CD14-positive monocyte (primary cell): Measurements from ENCODE around the gene TPRN. TPM values are rescaled to one million over a fixed set of nuclear protein-coding genes. Genes with fewer than 3 reads are reported as not detected.

Source experiments
- DNase-seq, 3 donors: peaks; one replicate each; pipeline ENCODE4 v3.0.0-alpha.2; 2011 to 2022
- H2AFZ ChIP-seq: 2 replicates; pipeline ENCODE4 v1.6.0; 2012; ENCODE audit warnings: mild to moderate bottlenecking, low read depth, low read length, inconsistent platforms; ENCODE audit not compliant: insufficient read depth, poor library complexity, severe bottlenecking
- H3K27ac ChIP-seq, 2 donors: 1 replicate in 1 of 2; 2 replicates in 1 of 2; pipeline ENCODE4 v1.5.1; 2012 to 2013; ENCODE audit warnings: low read length in 2 of 2, control low read depth in 1 of 2, inconsistent platforms in 1 of 2, low read depth in 1 of 2, mild to moderate bottlenecking in 1 of 2
- H3K27me3 ChIP-seq, 2 donors: one replicate each; pipeline versions ENCODE4 v1.6.0 to v1.6.1; 2011 to 2013; ENCODE audit warnings: low read length in 2 of 2; ENCODE audit not compliant: control insufficient read depth in 2 of 2, insufficient read depth in 2 of 2
- H3K36me3 ChIP-seq, 2 donors: replicated peaks in 1 of 2; 1 replicate in 1 of 2; 2 replicates in 1 of 2; pipeline versions ENCODE4 v1.5.1 to v1.6.1; 2012 to 2013; ENCODE audit warnings: low read length in 2 of 2, control low read depth in 1 of 2, inconsistent platforms in 1 of 2, mild to moderate bottlenecking in 1 of 2; ENCODE audit not compliant: insufficient read depth in 2 of 2, control insufficient read depth in 1 of 2
- H3K4me1 ChIP-seq, 2 donors: 1 replicate in 1 of 2; 2 replicates in 1 of 2; pipeline versions ENCODE4 v1.5.1 to v1.6.1; 2012 to 2013; ENCODE audit warnings: low read length in 2 of 2, control low read depth in 1 of 2, inconsistent platforms in 1 of 2, mild to moderate bottlenecking in 1 of 2, moderate library complexity in 1 of 2; ENCODE audit not compliant: insufficient read depth in 2 of 2, control insufficient read depth in 1 of 2
- H3K4me2 ChIP-seq: replicated peaks from 2 replicates; pipeline ENCODE3; 2012; ENCODE audit warnings: low read length, moderate library complexity, mild to moderate bottlenecking; ENCODE audit not compliant: poor library complexity, severe bottlenecking; ENCODE audit errors: extremely low read depth
- H3K4me3 ChIP-seq, 3 experiments: fragments of 200-600 bp in 1 of 3; sonication (generic) in 1 of 3; replicated peaks in 1 of 3; 1 replicate in 2 of 3; 2 replicates in 1 of 3; pipeline ENCODE4 v1.5.1; 2011 to 2013; ENCODE audit warnings: low read length in 3 of 3, mild to moderate bottlenecking in 3 of 3, control low read depth in 2 of 3, low read depth in 2 of 3, inconsistent platforms in 1 of 3, moderate library complexity in 1 of 3
- H3K79me2 ChIP-seq: 2 replicates; pipeline ENCODE4 v1.6.0; 2012; ENCODE audit warnings: mild to moderate bottlenecking, control low read depth, inconsistent platforms, low read length, moderate library complexity; ENCODE audit not compliant: insufficient read depth
- H3K9ac ChIP-seq: 2 replicates; pipeline ENCODE4 v1.6.0; 2017; ENCODE audit warnings: low read length, mild to moderate bottlenecking; ENCODE audit not compliant: insufficient read depth, poor library complexity, severe bottlenecking
- H3K9me3 ChIP-seq, 2 donors: replicated peaks in 1 of 2; 1 replicate in 1 of 2; 2 replicates in 1 of 2; pipeline versions ENCODE4 v1.5.1 to v1.6.1; 2012 to 2013; ENCODE audit warnings: low read length in 2 of 2, control low read depth in 1 of 2; ENCODE audit not compliant: control insufficient read depth in 1 of 2, insufficient read depth in 1 of 2
- H4K20me1 ChIP-seq: 2 replicates; pipeline ENCODE4 v1.6.0; 2012; ENCODE audit warnings: mild to moderate bottlenecking, low read length, control low read depth, moderate library complexity; ENCODE audit not compliant: insufficient read depth
- H3K27ac Mint-ChIP-seq, 7 donors: one replicate each; pipeline ENCODE4 v1.8.0; 2020; ENCODE audit warnings: mild to moderate bottlenecking in 7 of 7, mixed read lengths in 7 of 7, moderate library complexity in 6 of 7, inconsistent platforms in 2 of 7
- H3K27me3 Mint-ChIP-seq, 3 donors: one replicate each; pipeline ENCODE4 v1.8.0; 2021 to 2022; ENCODE audit warnings: low read depth in 3 of 3, mild to moderate bottlenecking in 3 of 3, mixed read lengths in 3 of 3, moderate library complexity in 3 of 3, inconsistent platforms in 1 of 3
- H3K36me3 Mint-ChIP-seq, 2 donors: one replicate each; pipeline ENCODE4 v1.8.0; 2020; ENCODE audit warnings: mixed read lengths in 2 of 2, inconsistent platforms in 1 of 2, mild to moderate bottlenecking in 1 of 2
- H3K4me1 Mint-ChIP-seq: one replicate; pipeline ENCODE4 v1.8.0; 2020; ENCODE audit warnings: mild to moderate bottlenecking, mixed read lengths
- H3K4me3 Mint-ChIP-seq, 2 donors: one replicate each; pipeline ENCODE4 v1.8.0; 2020; ENCODE audit warnings: mild to moderate bottlenecking in 2 of 2, mixed read lengths in 2 of 2, moderate library complexity in 1 of 2
- H3K9me3 Mint-ChIP-seq, 7 donors: one replicate each; pipeline ENCODE4 v1.8.0; 2020 to 2022; ENCODE audit warnings: mixed read lengths in 7 of 7, mild to moderate bottlenecking in 6 of 7, moderate library complexity in 6 of 7, inconsistent platforms in 2 of 7
- WGBS: methylation state at CpG from one replicate; pipeline ENCODE4 v1.1.5; 2013; ENCODE audit warnings: missing lambda C conversion rate; ENCODE audit not compliant: insufficient coverage; 5-methylcytosine and 5-hydroxymethylcytosine counted together
- intact Hi-C, 2 donors: fragments of 100-400 bp; cut with micrococcal nuclease; formaldehyde crosslinking; loops; one replicate each; pipeline versions ENCODE4 v1.15.0 to v1.15.1; 2023
- polyA plus RNA-seq, 3 donors: library from polyadenylated mRNA; depleted of rRNA in 1 of 3; unstranded in 2 of 3; stranded (reverse) in 1 of 3; fragments of 300-500 nt in 2 of 3; fragments of >200 nt in 1 of 3; fragmentation: Illumina TruSeq in 2 of 3; gene quantifications; 1 replicate in 2 of 3; 2 replicates in 1 of 3; pipeline ENCODE4 v1.2.3, GENCODE V29; 2012 to 2021
- TF ChIP-seq, protein P1 (sequence below): fragments of 200-600 bp; IDR thresholded peaks from one replicate; pipeline ENCODE4 v1.8.0; 2022; ENCODE audit warnings: antibody characterized with exemption, mild to moderate bottlenecking

The TPRN gene
- polyA plus RNA-seq, 3 donors, result 0.30 to 4.6 (median 0.46) TPM

DNA sequence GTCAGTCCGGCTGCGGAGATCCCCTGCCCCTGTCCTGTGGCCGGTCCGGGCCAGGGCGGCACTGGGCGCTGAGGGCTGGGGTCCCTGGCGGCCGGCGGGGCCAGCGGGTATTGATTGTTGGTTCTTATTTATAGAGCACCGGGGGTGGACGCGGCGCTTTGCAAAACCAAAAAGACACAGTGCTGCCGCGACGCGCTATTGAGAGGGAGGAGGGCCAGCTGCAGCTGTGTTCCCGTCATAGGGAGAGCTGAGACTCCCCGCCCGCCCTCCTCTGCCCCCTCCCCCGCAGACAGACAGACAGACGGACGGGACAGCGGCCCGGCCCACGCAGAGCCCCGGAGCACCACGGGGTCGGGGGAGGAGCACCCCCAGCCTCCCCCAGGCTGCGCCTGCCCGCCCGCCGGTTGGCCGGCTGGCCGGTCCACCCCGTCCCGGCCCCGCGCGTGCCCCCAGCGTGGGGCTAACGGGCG is 33.2 kb downstream of the TPRN start:
- no peak overlapping the region for H3K27ac ChIP-seq
- no peaks in the 10 kb centered on the region for H3K36me3 ChIP-seq
- no peaks in the 10 kb centered on the region for H3K36me3 Mint-ChIP-seq
- H4K20me1 ChIP-seq, result no peaks in the 10 kb centered on the region
- peaks cover 0 to 11% (median 0%) of the 10 kb centered on the region in 7 donors for H3K9me3 Mint-ChIP-seq
- TF ChIP-seq, protein P1, sequence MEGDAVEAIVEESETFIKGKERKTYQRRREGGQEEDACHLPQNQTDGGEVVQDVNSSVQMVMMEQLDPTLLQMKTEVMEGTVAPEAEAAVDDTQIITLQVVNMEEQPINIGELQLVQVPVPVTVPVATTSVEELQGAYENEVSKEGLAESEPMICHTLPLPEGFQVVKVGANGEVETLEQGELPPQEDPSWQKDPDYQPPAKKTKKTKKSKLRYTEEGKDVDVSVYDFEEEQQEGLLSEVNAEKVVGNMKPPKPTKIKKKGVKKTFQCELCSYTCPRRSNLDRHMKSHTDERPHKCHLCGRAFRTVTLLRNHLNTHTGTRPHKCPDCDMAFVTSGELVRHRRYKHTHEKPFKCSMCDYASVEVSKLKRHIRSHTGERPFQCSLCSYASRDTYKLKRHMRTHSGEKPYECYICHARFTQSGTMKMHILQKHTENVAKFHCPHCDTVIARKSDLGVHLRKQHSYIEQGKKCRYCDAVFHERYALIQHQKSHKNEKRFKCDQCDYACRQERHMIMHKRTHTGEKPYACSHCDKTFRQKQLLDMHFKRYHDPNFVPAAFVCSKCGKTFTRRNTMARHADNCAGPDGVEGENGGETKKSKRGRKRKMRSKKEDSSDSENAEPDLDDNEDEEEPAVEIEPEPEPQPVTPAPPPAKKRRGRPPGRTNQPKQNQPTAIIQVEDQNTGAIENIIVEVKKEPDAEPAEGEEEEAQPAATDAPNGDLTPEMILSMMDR, result no peak
- H3K4me2 ChIP-seq, result no peak overlapping the region
- 45% methylated on average over 25 of the region's 44 CpGs for WGBS
- no peaks in the 10 kb centered on the region for H3K79me2 ChIP-seq
- intact Hi-C loops, result no loop called here
- H3K4me1 Mint-ChIP-seq, result peaks cover 6% of the 10 kb centered on the region
- no peak overlapping the region for H3K4me3 ChIP-seq
- no peak overlapping the region for H3K27ac Mint-ChIP-seq
- H2AFZ ChIP-seq, result no peak overlapping the region
- H3K9me3 ChIP-seq, result peaks cover 0 to 9% of the 10 kb centered on the region in 2 donors
- DNase-seq, result no peak
- H3K4me1 ChIP-seq, result peaks cover 3 to 16% of the 10 kb centered on the region in 2 donors
- peaks cover 58 to 95% (median 80%) of the 10 kb centered on the region in 3 donors for H3K27me3 Mint-ChIP-seq
- H3K4me3 Mint-ChIP-seq, result no peak overlapping the region
- H3K9ac ChIP-seq, result no peak overlapping the region
- peaks cover 11 to 78% of the 10 kb centered on the region in 2 donors for H3K27me3 ChIP-seq

DNA sequence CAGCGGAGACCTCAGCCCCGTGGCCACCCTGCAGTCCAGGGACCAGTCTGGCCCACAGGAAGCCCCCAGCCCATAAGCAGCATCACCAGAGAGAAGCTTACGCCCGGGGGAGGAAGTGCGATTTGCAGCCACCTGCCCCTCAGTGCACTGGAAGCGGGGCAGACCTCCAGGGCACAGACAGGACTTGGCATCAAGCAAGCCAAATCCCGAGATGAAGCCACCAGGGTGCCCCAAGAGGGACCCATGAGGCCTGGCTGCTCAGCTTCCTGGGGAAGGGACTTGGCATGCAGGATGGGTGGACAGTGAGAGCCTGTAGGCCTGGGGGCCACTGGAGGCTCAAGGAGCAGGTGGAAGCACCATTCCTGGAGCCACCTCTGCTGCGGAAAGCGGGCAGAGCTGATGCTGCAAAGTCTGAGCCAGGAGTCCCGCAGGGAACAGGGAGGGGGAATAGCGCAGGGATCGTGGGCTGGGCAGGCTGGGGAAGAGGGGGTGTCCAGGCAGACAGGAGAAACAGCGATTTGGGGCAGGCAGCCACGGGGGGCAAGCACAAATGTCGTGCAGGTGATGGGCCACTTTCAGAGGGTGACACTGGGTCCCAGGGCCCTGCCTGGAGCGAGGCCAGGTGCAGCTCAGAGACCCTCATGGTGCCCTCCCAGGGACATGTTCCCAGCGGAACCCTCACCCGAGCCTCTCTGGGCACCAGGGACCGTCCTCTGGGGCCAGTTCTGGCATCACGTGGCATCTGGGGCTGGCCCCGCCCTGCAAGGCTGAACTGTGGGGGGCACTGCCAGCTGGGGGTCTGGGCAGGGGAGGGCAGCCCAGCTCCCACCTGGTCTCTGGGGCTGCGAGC is 33.9 kb downstream of the TPRN start:
- intact Hi-C loops, result no loop called here
- Histone ChIP-seq H3K4me2 (no peak overlapping the region), H3K4me3 (no peak overlapping the region), H3K27me3 (peaks cover 11 to 78% of the 10 kb centered on the region in 2 donors), H2AFZ (no peak overlapping the region), H3K9ac (no peak overlapping the region), H3K36me3 (no peaks in the 10 kb centered on the region), H3K4me1 (peaks cover 3 to 16% of the 10 kb centered on the region in 2 donors), H3K27ac (no peak overlapping the region), H4K20me1 (no peaks in the 10 kb centered on the region), H3K79me2 (no peaks in the 10 kb centered on the region), H3K9me3 (peaks cover 0 to 12% of the 10 kb centered on the region in 2 donors)
- H3K27ac Mint-ChIP-seq, result peak overlapping the region in 1 of 7 donors; percentile 41
- no peaks in the 10 kb centered on the region for H3K36me3 Mint-ChIP-seq
- H3K9me3 Mint-ChIP-seq, result peaks cover 0 to 13% (median 4%) of the 10 kb centered on the region in 7 donors
- peak overlapping the region in 1 of 2 donors; percentile 73 for H3K4me3 Mint-ChIP-seq
- peaks cover 6% of the 10 kb centered on the region for H3K4me1 Mint-ChIP-seq
- WGBS, result 72% methylated on average over 22 of the region's 22 CpGs
- no peak for DNase-seq
- H3K27me3 Mint-ChIP-seq, result peaks cover 59 to 94% (median 79%) of the 10 kb centered on the region in 3 donors
- TF ChIP-seq, protein P1, result no peak
